ENCODE results near the gene PCDHGB7. TPM values are rescaled to one million over a fixed set of nuclear protein-coding genes. Genes with fewer than 3 reads are reported as not detected.

PCDHGB7 gene
- total RNA-seq, 5 donors from 2014 or later (not counting 1 experiment from before 2014, with no cell fraction given): 0.16 to 0.33 (median 0.22) TPM

GRCh38 chr5:141465351-141465750, 47.9 kb downstream of the PCDHGB7 start:
- ChIA-PET CTCF (interaction anchor here in 1 of 2 donors (0.6 kb wide), 1 partner anchor 137 kb away, joined by 3 read pairs; no protein-coding TSS in a partner anchor), POLR2A (no interaction called here)
- Mint-ChIP-seq H3K4me1 (no peaks in the 10 kb centered on the region), H3K9me3 (peaks cover 0 to 6% (median 3%) of the 10 kb centered on the region in 3 donors), H3K36me3 (no peaks in the 10 kb centered on the region), H3K4me3 (no peak overlapping the region), H3K27ac (no peak overlapping the region), H3K27me3 (peaks cover 13 to 28% of the 10 kb centered on the region in 2 donors)
- ATAC-seq (replicated peaks in 1 of 4): no peak
- DNase-seq: no peak
- no peaks in the 10 kb centered on the region for H3K9me3 ChIP-seq
- H3K4me3 ChIP-seq (ENCODE audit: control insufficient read depth in 1 of 2, extremely low read depth in 1 of 2, low read length in 1 of 2): no peak overlapping the region
- no peaks in the 10 kb centered on the region for H3K4me1 ChIP-seq (ENCODE audit: control insufficient read depth in 1 of 2, extremely low read depth in 1 of 2, insufficient read depth in 2 of 2, low read length in 2 of 2)
- 93% methylated on average over 3 of the region's 3 CpGs for WGBS (ENCODE audit: insufficient coverage)
- no peak overlapping the region for H3K27ac ChIP-seq (ENCODE audit: low read length)
- H3K36me3 ChIP-seq (ENCODE audit: control insufficient read depth in 2 of 2, extremely low read depth in 1 of 2, insufficient read depth in 1 of 2, low read length in 1 of 2): no peaks in the 10 kb centered on the region
- H3K27me3 ChIP-seq (replicated peaks in 1 of 2; ENCODE audit: control insufficient read depth in 2 of 2, extremely low read depth in 1 of 2, insufficient read depth in 2 of 2, low read length in 1 of 2): peaks cover 0 to 12% of the 10 kb centered on the region in 2 experiments

Other genes starting within 250 kb of the PCDHGB7 start
- not detected for gene PCDHB7, start 245.0 kb upstream of the PCDHGB7 start, total RNA-seq
- gene PCDHB8, start 239.9 kb upstream of the PCDHGB7 start, total RNA-seq: not detected
- not detected for gene PCDHB16, start 235.3 kb upstream of the PCDHGB7 start, total RNA-seq
- under 1 TPM in 3 of 5 donors, not detected in 2; 0.09 to 0.26 (median 0.23) TPM for gene PCDHB9, start 230.5 kb upstream of the PCDHGB7 start, total RNA-seq
- gene PCDHB10, start 225.3 kb upstream of the PCDHGB7 start, total RNA-seq: not detected
- gene PCDHB11, start 218.1 kb upstream of the PCDHGB7 start, total RNA-seq: not detected
- not detected for gene PCDHB12, start 209.0 kb upstream of the PCDHGB7 start, total RNA-seq
- gene PCDHB13, start 203.8 kb upstream of the PCDHGB7 start, total RNA-seq: under 1 TPM in 1 of 5 donors, not detected in 4; 0.06 TPM
- under 1 TPM in 1 of 5 donors, not detected in 4; 0.12 TPM for gene PCDHB14, start 194.3 kb upstream of the PCDHGB7 start, total RNA-seq
- gene PCDHB15, start 172.3 kb upstream of the PCDHGB7 start, total RNA-seq: under 1 TPM in 2 of 5 donors, not detected in 3; 0.12 to 0.16 TPM
- 1 to 10 TPM in 2 of 5 donors, under 1 TPM in 2, not detected in 1; 0.49 to 2.0 (median 0.97) TPM for gene SLC25A2, start 113.6 kb upstream of the PCDHGB7 start, total RNA-seq
- 100 to 1,000 TPM in 3 of 5 donors, 10 to 100 TPM in 2; 83.7 to 103 (median 101) TPM for gene TAF7, start 96.9 kb upstream of the PCDHGB7 start, total RNA-seq
- gene PCDHGA1, start 87.2 kb upstream of the PCDHGB7 start, total RNA-seq: under 1 TPM in 4 of 5 donors, not detected in 1; 0.16 to 0.38 (median 0.31) TPM
- under 1 TPM in 2 of 5 donors, not detected in 3; 0.13 to 0.15 TPM for gene PCDHGA2, start 78.9 kb upstream of the PCDHGB7 start, total RNA-seq
- under 1 TPM in 2 of 5 donors, not detected in 3; 0.09 to 0.20 TPM for gene PCDHGA3, start 73.8 kb upstream of the PCDHGB7 start, total RNA-seq
- under 1 TPM in 2 of 5 donors, not detected in 3; 0.13 to 0.19 TPM for gene PCDHGB1, start 67.6 kb upstream of the PCDHGB7 start, total RNA-seq
- gene PCDHGA4, start 62.7 kb upstream of the PCDHGB7 start, total RNA-seq: under 1 TPM in 4 of 5 donors, not detected in 1; 0.18 to 0.37 (median 0.28) TPM
- under 1 TPM; 0.16 to 0.62 (median 0.47) TPM for gene PCDHGB2, start 57.7 kb upstream of the PCDHGB7 start, total RNA-seq
- under 1 TPM in 3 of 5 donors, not detected in 2; 0.06 to 0.43 (median 0.41) TPM for gene PCDHGA5, start 53.5 kb upstream of the PCDHGB7 start, total RNA-seq
- gene PCDHGB3, start 47.4 kb upstream of the PCDHGB7 start, total RNA-seq: under 1 TPM; 0.20 to 0.85 (median 0.41) TPM
- under 1 TPM; 0.19 to 0.64 (median 0.28) TPM for gene PCDHGA6, start 43.8 kb upstream of the PCDHGB7 start, total RNA-seq
- gene PCDHGA7, start 34.9 kb upstream of the PCDHGB7 start, total RNA-seq: under 1 TPM; 0.16 to 0.53 (median 0.21) TPM
- under 1 TPM; 0.09 to 0.29 (median 0.19) TPM for gene PCDHGB4, start 30.0 kb upstream of the PCDHGB7 start, total RNA-seq
- under 1 TPM in 3 of 5 donors, not detected in 2; 0.05 to 0.13 (median 0.09) TPM for gene PCDHGA8, start 25.0 kb upstream of the PCDHGB7 start, total RNA-seq
- gene PCDHGB5, start 19.7 kb upstream of the PCDHGB7 start, total RNA-seq: under 1 TPM; 0.26 to 0.96 (median 0.39) TPM
- gene PCDHGA9, start 14.9 kb upstream of the PCDHGB7 start, total RNA-seq: under 1 TPM in 4 of 5 donors, not detected in 1; 0.14 to 0.26 (median 0.19) TPM
- under 1 TPM in 4 of 5 donors, not detected in 1; 0.19 to 0.59 (median 0.37) TPM for gene PCDHGB6, start 9.7 kb upstream of the PCDHGB7 start, total RNA-seq
- under 1 TPM; 0.10 to 0.53 (median 0.32) TPM for gene PCDHGA10, start 4.7 kb upstream of the PCDHGB7 start, total RNA-seq
- under 1 TPM in 4 of 5 donors, not detected in 1; 0.06 to 0.44 (median 0.11) TPM for gene PCDHGA11, start 3.4 kb downstream of the PCDHGB7 start, total RNA-seq
- gene PCDHGA12, start 12.8 kb downstream of the PCDHGB7 start, total RNA-seq: under 1 TPM in 4 of 5 donors, not detected in 1; 0.09 to 0.53 (median 0.22) TPM
- under 1 TPM in 4 of 5 donors, not detected in 1; 0.12 to 0.30 (median 0.24) TPM for gene PCDHGC3, start 58.3 kb downstream of the PCDHGB7 start, total RNA-seq
- under 1 TPM in 2 of 5 donors, not detected in 3; 0.18 to 0.51 TPM for gene PCDHGC4, start 67.4 kb downstream of the PCDHGB7 start, total RNA-seq
- not detected for gene PCDHGC5, start 71.4 kb downstream of the PCDHGB7 start, total RNA-seq
- 100 to 1,000 TPM; 190 to 271 (median 211) TPM for gene DIAPH1, start 201.3 kb downstream of the PCDHGB7 start, total RNA-seq
- gene HDAC3, start 219.2 kb downstream of the PCDHGB7 start, total RNA-seq: 10 to 100 TPM; 68.5 to 78.5 (median 73.8) TPM
- 10 to 100 TPM; 15.3 to 30.7 (median 26.0) TPM for gene RELL2, start 219.3 kb downstream of the PCDHGB7 start, total RNA-seq
- 100 to 1,000 TPM in 3 of 5 donors, 10 to 100 TPM in 2; 68.5 to 103 (median 101) TPM for gene FCHSD1, start 233.7 kb downstream of the PCDHGB7 start, total RNA-seq

Data from T-cell (primary cell).